Body of pancreas (tissue), 4 donors: Measurements from ENCODE around the gene ITGB1BP1.

Experiments used
- CTCF ChIP-seq, 7 experiments: fragments of 450-650 bp in 4 of 7; fragments of 200-600 bp in 3 of 7; sonication (generic) in 3 of 7; IDR thresholded peaks; one replicate each; pipeline ENCODE4 v1.5.1; 2016 to 2019; ENCODE audit warnings: antibody characterized with exemption in 7 of 7
- POLR2A ChIP-seq, 3 donors: fragments of 450-650 bp; IDR thresholded peaks; one replicate each; pipeline ENCODE4 v1.6.1; 2016; ENCODE audit warnings: antibody characterized with exemption in 3 of 3, mild to moderate bottlenecking in 2 of 3

GRCh38 chr2:9424447-9425164 is 1.3 kb upstream of the ITGB1BP1 start:
- TF ChIP-seq CTCF (IDR thresholded peaks at IDR 0.05) (no peak), POLR2A (IDR thresholded peaks at IDR 0.05) (no peak)
